ENCODE results near the gene FGFR2. TPM values are rescaled to one million over a fixed set of nuclear protein-coding genes. Genes with fewer than 3 reads are reported as not detected.

Gene FGFR2
- total RNA-seq, 1 donor from 2014 or later: 11.8 TPM

DNA sequence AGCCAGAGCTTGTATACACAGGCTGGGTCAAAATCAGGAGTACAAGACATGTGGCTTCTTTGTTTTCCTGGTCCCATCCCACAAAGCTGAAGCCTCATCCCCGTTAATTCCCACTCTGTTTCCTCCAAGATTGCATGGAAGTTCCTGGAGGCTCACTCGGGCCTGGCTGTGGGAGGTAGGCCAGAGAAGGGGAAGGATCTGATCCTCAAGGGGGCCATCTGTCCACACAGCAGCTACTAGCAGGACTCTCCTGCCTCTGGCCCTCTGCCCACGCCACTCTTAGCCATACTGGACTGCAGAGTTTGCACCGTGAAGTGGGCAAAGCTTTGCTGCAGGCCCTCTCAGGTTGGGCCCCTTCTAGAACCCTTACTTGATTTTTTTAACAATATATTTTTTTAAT lies 160.6 kb downstream of the FGFR2 start:
- FAIRE-seq: no peak
- H3K27me3 Mint-ChIP-seq (ENCODE audit: low read depth, unreplicated experiment): peaks cover 5% of the 10 kb centered on the region
- no peaks in the 10 kb centered on the region for H3K9me3 ChIP-seq (ENCODE audit: insufficient read depth, low read depth, low read length)
- no peak overlapping the region for H3K4me3 ChIP-seq (ENCODE audit: insufficient read depth, low read depth, low read length)
- no peak overlapping the region for H3K9ac ChIP-seq (ENCODE audit: low read length)
- no peaks in the 10 kb centered on the region for H3K79me2 ChIP-seq (ENCODE audit: insufficient read depth, low read length)
- H3K36me3 ChIP-seq (ENCODE audit: insufficient read depth, low read length): no peaks in the 10 kb centered on the region
- peaks cover 16% of the 10 kb centered on the region for H3K4me1 Mint-ChIP-seq (ENCODE audit: low read depth, unreplicated experiment)
- no peaks in the 10 kb centered on the region for H3K9me3 Mint-ChIP-seq (ENCODE audit: unreplicated experiment)
- peak overlapping the region; percentile 74 for H3K27ac Mint-ChIP-seq (ENCODE audit: unreplicated experiment)
- no peak overlapping the region for H3K4me2 ChIP-seq (ENCODE audit: low read length)
- TF ChIP-seq EZH2 (IDR thresholded peaks at IDR 0.05; ENCODE audit: insufficient read depth, low read length): no peak
- TF ChIP-seq, protein P1, sequence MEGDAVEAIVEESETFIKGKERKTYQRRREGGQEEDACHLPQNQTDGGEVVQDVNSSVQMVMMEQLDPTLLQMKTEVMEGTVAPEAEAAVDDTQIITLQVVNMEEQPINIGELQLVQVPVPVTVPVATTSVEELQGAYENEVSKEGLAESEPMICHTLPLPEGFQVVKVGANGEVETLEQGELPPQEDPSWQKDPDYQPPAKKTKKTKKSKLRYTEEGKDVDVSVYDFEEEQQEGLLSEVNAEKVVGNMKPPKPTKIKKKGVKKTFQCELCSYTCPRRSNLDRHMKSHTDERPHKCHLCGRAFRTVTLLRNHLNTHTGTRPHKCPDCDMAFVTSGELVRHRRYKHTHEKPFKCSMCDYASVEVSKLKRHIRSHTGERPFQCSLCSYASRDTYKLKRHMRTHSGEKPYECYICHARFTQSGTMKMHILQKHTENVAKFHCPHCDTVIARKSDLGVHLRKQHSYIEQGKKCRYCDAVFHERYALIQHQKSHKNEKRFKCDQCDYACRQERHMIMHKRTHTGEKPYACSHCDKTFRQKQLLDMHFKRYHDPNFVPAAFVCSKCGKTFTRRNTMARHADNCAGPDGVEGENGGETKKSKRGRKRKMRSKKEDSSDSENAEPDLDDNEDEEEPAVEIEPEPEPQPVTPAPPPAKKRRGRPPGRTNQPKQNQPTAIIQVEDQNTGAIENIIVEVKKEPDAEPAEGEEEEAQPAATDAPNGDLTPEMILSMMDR (IDR thresholded peaks at IDR 0.05; ENCODE audit: insufficient read depth, low read depth, low read length): no peak
- no peak overlapping the region for H2AFZ ChIP-seq (ENCODE audit: low read depth, low read length)
- no peak overlapping the region for H3K27ac ChIP-seq (ENCODE audit: low read depth, low read length)
- no peaks in the 10 kb centered on the region for H3K4me1 ChIP-seq (ENCODE audit: insufficient read depth, low read length)
- no peaks in the 10 kb centered on the region for H3K27me3 ChIP-seq (ENCODE audit: insufficient read depth, low read length)
- no peak overlapping the region for H3K4me3 Mint-ChIP-seq (ENCODE audit: unreplicated experiment)
- no peaks in the 10 kb centered on the region for H3K36me3 Mint-ChIP-seq (ENCODE audit: low read depth, unreplicated experiment)
- H4K20me1 ChIP-seq (ENCODE audit: insufficient read depth, low read length): no peaks in the 10 kb centered on the region
- DNase-seq (ENCODE audit: low read depth): no peak

DNA sequence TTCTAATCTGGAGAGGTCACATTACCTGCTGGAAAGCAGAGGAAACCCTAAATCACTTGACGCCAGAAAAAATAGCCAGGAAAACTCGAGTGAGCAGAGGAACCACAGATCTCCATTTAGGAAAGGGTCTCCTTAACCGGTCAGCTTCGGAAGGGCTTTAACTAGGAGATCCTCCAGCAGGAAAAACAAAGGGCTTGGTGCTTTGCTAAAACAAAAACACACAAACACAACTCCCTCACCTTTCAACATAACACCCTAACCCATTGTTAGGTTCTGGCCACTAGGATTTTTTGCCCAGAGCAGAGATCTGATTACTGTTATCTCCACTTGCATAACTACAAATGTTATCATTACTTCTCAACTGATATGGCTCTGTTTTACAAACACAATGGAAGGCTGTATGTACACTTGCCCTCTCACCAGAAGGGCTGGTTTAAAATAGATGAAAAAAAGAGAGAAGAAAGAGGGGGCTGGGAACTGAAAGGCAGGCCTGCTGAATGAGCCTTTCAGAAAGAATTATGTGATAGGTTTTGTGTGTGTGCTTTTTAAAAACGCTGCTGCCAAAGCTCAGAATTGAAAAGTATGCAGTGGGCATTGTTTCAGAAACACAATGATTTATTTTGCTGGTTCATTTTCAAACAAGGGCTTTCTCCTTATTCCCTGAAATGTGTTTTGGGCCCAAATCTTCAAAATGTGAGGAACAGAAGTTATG lies 161.5 kb downstream of the FGFR2 start:
- peaks cover 2% of the 10 kb centered on the region for H3K27me3 Mint-ChIP-seq (ENCODE audit: low read depth, unreplicated experiment)
- peaks cover 16% of the 10 kb centered on the region for H3K4me1 Mint-ChIP-seq (ENCODE audit: low read depth, unreplicated experiment)
- FAIRE-seq: no peak
- Histone ChIP-seq H2AFZ (ENCODE audit: low read depth, low read length) (no peak overlapping the region), H3K9ac (ENCODE audit: low read length) (no peak overlapping the region), H4K20me1 (ENCODE audit: insufficient read depth, low read length) (no peaks in the 10 kb centered on the region), H3K4me2 (ENCODE audit: low read length) (no peak overlapping the region), H3K9me3 (ENCODE audit: insufficient read depth, low read depth, low read length) (no peaks in the 10 kb centered on the region), H3K36me3 (ENCODE audit: insufficient read depth, low read length) (no peaks in the 10 kb centered on the region), H3K4me3 (ENCODE audit: insufficient read depth, low read depth, low read length) (no peak overlapping the region), H3K27me3 (ENCODE audit: insufficient read depth, low read length) (no peaks in the 10 kb centered on the region), H3K27ac (ENCODE audit: low read depth, low read length) (no peak overlapping the region), H3K4me1 (ENCODE audit: insufficient read depth, low read length) (no peaks in the 10 kb centered on the region), H3K79me2 (ENCODE audit: insufficient read depth, low read length) (no peaks in the 10 kb centered on the region)
- H3K4me3 Mint-ChIP-seq (ENCODE audit: unreplicated experiment): no peak overlapping the region
- TF ChIP-seq, protein P1 (IDR thresholded peaks at IDR 0.05; ENCODE audit: insufficient read depth, low read depth, low read length): no peak
- TF ChIP-seq EZH2 (IDR thresholded peaks at IDR 0.05; ENCODE audit: insufficient read depth, low read length): no peak
- no peaks in the 10 kb centered on the region for H3K9me3 Mint-ChIP-seq (ENCODE audit: unreplicated experiment)
- no peaks in the 10 kb centered on the region for H3K36me3 Mint-ChIP-seq (ENCODE audit: low read depth, unreplicated experiment)
- peak overlapping the region; percentile 75 for H3K27ac Mint-ChIP-seq (ENCODE audit: unreplicated experiment)
- DNase-seq (ENCODE audit: low read depth): no peak

DNA sequence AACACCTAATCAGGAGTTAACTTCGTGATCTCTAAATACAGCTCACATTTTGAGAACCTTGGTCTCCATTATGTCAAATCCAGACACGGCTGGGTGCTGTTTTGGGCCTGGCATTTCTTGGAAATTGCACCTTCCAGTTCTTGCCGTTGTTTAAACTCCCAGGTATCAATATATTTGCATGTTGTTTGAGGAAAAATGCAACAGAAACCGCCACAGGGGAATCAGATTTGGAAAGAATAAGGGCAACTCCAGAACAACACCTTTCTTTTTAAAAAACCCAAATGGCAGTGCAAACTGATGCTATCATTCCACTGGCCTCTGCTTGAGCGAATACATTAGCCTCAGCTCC lies 162.0 kb downstream of the FGFR2 start:
- Mint-ChIP-seq H3K27me3 (ENCODE audit: low read depth, unreplicated experiment) (peaks cover 2% of the 10 kb centered on the region), H3K27ac (ENCODE audit: unreplicated experiment) (no peak overlapping the region), H3K4me1 (ENCODE audit: low read depth, unreplicated experiment) (peaks cover 16% of the 10 kb centered on the region), H3K4me3 (ENCODE audit: unreplicated experiment) (no peak overlapping the region), H3K9me3 (ENCODE audit: unreplicated experiment) (no peaks in the 10 kb centered on the region), H3K36me3 (ENCODE audit: low read depth, unreplicated experiment) (no peaks in the 10 kb centered on the region)
- no peak for FAIRE-seq
- H3K4me3 ChIP-seq (ENCODE audit: insufficient read depth, low read depth, low read length): no peak overlapping the region
- no peaks in the 10 kb centered on the region for H3K4me1 ChIP-seq (ENCODE audit: insufficient read depth, low read length)
- H3K9ac ChIP-seq (ENCODE audit: low read length): no peak overlapping the region
- no peaks in the 10 kb centered on the region for H4K20me1 ChIP-seq (ENCODE audit: insufficient read depth, low read length)
- TF ChIP-seq, protein P1 (IDR thresholded peaks at IDR 0.05; ENCODE audit: insufficient read depth, low read depth, low read length): no peak
- TF ChIP-seq EZH2 (IDR thresholded peaks at IDR 0.05; ENCODE audit: insufficient read depth, low read length): no peak
- H3K27ac ChIP-seq (ENCODE audit: low read depth, low read length): no peak overlapping the region
- H3K79me2 ChIP-seq (ENCODE audit: insufficient read depth, low read length): no peaks in the 10 kb centered on the region
- DNase-seq (ENCODE audit: low read depth): no peak
- no peaks in the 10 kb centered on the region for H3K36me3 ChIP-seq (ENCODE audit: insufficient read depth, low read length)
- H3K4me2 ChIP-seq (ENCODE audit: low read length): no peak overlapping the region
- no peaks in the 10 kb centered on the region for H3K9me3 ChIP-seq (ENCODE audit: insufficient read depth, low read depth, low read length)
- H3K27me3 ChIP-seq (ENCODE audit: insufficient read depth, low read length): no peaks in the 10 kb centered on the region
- no peak overlapping the region for H2AFZ ChIP-seq (ENCODE audit: low read depth, low read length)

All from astrocyte (in vitro differentiated cells and primary cell).